Neural progenitor cell (in vitro differentiated cells): ENCODE measurements around the gene HDAC4.

ENCODE experiments used
- CTCF ChIP-seq: fragments of 200-600 bp; sonication (generic); IDR thresholded peaks from 2 replicates; pipeline ENCODE4 v1.5.1; 2017; ENCODE audit warnings: antibody characterized with exemption, mild to moderate bottlenecking
- EZH2 ChIP-seq: fragments of 200-600 bp; sonication (generic); IDR thresholded peaks from 2 replicates; pipeline ENCODE4 v1.6.1; 2017; ENCODE audit warnings: antibody characterized with exemption, mild to moderate bottlenecking, moderate library complexity
- EZH2phosphoT487 ChIP-seq: fragments of 200-600 bp; sonication (generic); IDR thresholded peaks from 2 replicates; pipeline ENCODE4 v1.6.1; 2017; ENCODE audit warnings: antibody characterized with exemption

DNA sequence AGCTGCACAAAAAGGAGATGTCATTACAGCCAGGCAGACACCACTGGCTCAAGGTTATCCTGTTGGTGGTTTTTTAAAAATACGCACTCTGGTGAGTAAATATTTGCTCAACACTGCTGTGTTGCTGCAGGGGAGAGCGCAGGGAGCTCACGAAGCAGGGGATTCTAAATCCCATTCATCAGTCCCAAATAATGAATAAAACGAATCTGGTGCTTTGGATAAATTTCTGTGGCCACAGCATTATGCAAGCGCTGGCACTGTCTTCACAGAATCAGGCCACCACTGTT, 256.2 kb downstream of the HDAC4 start:
- TF ChIP-seq CTCF: no peak
- no peak for TF ChIP-seq EZH2
- no peak for TF ChIP-seq EZH2phosphoT487
